ENCODE data around the gene SUGCT.

Gene SUGCT

DNA sequence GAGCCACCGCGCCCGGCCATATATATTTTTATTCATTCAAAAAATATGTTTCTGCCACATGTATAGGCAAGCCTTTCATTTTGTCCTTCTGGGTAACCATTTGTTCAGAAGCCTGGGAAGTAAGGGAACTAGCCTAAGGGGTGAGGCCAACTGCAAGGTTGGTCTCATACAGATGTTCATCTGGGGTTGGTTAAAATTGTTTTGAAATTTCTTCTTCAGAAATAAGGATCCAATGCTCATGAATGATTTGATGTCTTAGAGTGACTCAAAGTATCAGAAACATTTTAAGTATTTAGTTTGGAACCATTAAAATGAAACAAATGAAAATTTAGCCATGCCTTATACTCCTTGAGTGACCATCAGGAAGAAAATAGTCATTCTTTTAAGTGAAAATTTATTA is 397.2 kb downstream of the SUGCT start:
- Mint-ChIP-seq H3K27ac (no peak overlapping the region), H3K9me3 (no peaks in the 10 kb centered on the region), H3K27me3 (ENCODE audit: low read depth, poor library complexity) (peaks cover 3% of the 10 kb centered on the region), H3K4me3 (no peak overlapping the region), H3K4me1 (no peaks in the 10 kb centered on the region), H3K36me3 (ENCODE audit: low read depth) (no peaks in the 10 kb centered on the region)
- DNase-seq = no peak
- no peak for TF ChIP-seq CTCF (IDR thresholded peaks at IDR 0.05)

DNA sequence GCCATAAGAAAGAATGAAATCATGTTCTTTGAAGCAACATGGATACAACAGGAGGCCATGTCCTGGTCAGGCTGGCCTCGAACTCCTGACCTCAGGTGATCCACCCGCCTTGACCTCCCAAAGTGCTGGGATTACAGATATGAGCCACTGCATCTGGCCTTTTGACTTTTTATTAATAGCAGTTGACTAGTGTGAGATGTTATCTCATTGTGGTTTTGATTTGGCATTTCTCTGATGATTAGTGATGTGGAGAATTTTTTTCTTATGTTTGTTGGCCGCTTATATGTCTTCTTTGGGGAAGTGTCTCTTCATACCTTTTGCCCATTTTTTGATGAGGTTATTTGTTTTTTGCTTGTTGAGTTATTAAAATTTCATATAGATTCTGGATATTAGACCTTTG is 400.9 kb downstream of the SUGCT start:
- TF ChIP-seq CTCF (IDR thresholded peaks at IDR 0.05) = no peak
- Mint-ChIP-seq H3K27ac (no peak overlapping the region), H3K4me3 (no peak overlapping the region), H3K36me3 (ENCODE audit: low read depth) (no peaks in the 10 kb centered on the region), H3K4me1 (no peaks in the 10 kb centered on the region), H3K27me3 (ENCODE audit: low read depth, poor library complexity) (peaks cover 3% of the 10 kb centered on the region), H3K9me3 (no peaks in the 10 kb centered on the region)
- no peak for DNase-seq

GRCh38 chr7:40536421-40536820 is 401.6 kb downstream of the SUGCT start:
- Mint-ChIP-seq H3K27me3 (ENCODE audit: low read depth, poor library complexity) (peaks cover 3% of the 10 kb centered on the region), H3K27ac (peak overlapping the region; percentile 39), H3K36me3 (ENCODE audit: low read depth) (no peaks in the 10 kb centered on the region), H3K4me3 (no peak overlapping the region), H3K4me1 (no peaks in the 10 kb centered on the region), H3K9me3 (no peaks in the 10 kb centered on the region)
- TF ChIP-seq CTCF (IDR thresholded peaks at IDR 0.05) = no peak
- no peak for DNase-seq

DNA sequence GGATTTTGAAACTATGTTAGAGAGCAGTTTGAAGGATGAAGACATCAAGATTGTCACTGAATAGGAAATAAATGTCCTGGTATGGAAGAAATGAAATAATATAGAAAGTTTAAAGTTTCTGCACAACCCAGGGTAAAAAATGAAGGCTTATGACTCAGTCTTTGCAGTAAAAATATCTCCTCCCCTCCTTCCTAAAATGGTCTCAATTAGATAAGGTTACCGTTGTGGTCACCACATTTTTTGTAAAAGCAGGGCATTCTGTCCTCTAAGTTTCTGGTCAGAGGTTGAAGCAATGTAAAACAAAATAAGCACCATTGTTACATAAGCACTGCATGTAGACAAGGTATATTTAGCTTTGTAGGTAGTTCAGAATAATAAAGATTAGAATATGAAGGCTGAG is 403.5 kb downstream of the SUGCT start:
- no peak for DNase-seq
- H3K9me3 Mint-ChIP-seq = no peaks in the 10 kb centered on the region
- H3K4me3 Mint-ChIP-seq = no peak overlapping the region
- no peaks in the 10 kb centered on the region for H3K27me3 Mint-ChIP-seq (ENCODE audit: low read depth, poor library complexity)
- no peaks in the 10 kb centered on the region for H3K4me1 Mint-ChIP-seq
- no peaks in the 10 kb centered on the region for H3K36me3 Mint-ChIP-seq (ENCODE audit: low read depth)
- no peak overlapping the region for H3K27ac Mint-ChIP-seq
- no peak for TF ChIP-seq CTCF (IDR thresholded peaks at IDR 0.05)

DNA sequence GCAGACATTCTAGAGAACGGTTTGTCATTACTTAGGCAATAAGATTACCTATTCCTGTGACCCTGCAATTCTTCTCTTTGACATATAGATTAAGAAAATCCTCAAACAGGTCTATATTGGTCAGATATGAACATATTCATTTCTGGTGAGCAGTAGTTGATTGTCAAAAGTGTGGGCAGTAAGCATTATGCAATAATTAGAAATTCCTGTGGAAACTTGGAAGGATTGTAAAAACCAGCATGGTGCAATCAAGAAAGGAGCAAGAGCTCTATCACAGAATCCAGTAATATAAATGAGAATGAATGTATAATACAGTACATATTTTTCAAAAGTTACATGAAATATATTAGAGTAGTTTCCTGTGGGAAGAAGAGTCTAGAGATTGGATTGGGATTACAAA is 406.5 kb downstream of the SUGCT start:
- TF ChIP-seq CTCF (IDR thresholded peaks at IDR 0.05) = no peak
- no peaks in the 10 kb centered on the region for H3K36me3 Mint-ChIP-seq (ENCODE audit: low read depth)

GRCh38 chr7:40542982-40543741 is 408.4 kb downstream of the SUGCT start:
- Mint-ChIP-seq H3K4me3 (no peak overlapping the region), H3K36me3 (ENCODE audit: low read depth) (no peaks in the 10 kb centered on the region), H3K9me3 (no peaks in the 10 kb centered on the region), H3K27me3 (ENCODE audit: low read depth, poor library complexity) (no peaks in the 10 kb centered on the region), H3K27ac (no peak overlapping the region), H3K4me1 (peaks cover 10% of the 10 kb centered on the region)
- TF ChIP-seq CTCF (IDR thresholded peaks at IDR 0.05) = no peak
- no peak for DNase-seq

More for the DNA sequence above, 406.5 kb downstream of the SUGCT start:
- Mint-ChIP-seq H3K4me3 (no peak overlapping the region), H3K27ac (no peak overlapping the region), H3K4me1 (peaks cover 10% of the 10 kb centered on the region), H3K27me3 (ENCODE audit: low read depth, poor library complexity) (no peaks in the 10 kb centered on the region), H3K9me3 (no peaks in the 10 kb centered on the region)
- no peak for DNase-seq
